CD4-positive, alpha-beta T cell treated with Interleukin-4 for 4 hours (primary cell): ENCODE measurements around the gene MTX3.
A peak's percentile ranks its signal among the peaks of the same experiment; 100 is the strongest.

Source experiments
- DNase-seq: peaks from one replicate; pipeline ENCODE4 v3.0.0-alpha.2; 2020

MTX3 gene

DNA sequence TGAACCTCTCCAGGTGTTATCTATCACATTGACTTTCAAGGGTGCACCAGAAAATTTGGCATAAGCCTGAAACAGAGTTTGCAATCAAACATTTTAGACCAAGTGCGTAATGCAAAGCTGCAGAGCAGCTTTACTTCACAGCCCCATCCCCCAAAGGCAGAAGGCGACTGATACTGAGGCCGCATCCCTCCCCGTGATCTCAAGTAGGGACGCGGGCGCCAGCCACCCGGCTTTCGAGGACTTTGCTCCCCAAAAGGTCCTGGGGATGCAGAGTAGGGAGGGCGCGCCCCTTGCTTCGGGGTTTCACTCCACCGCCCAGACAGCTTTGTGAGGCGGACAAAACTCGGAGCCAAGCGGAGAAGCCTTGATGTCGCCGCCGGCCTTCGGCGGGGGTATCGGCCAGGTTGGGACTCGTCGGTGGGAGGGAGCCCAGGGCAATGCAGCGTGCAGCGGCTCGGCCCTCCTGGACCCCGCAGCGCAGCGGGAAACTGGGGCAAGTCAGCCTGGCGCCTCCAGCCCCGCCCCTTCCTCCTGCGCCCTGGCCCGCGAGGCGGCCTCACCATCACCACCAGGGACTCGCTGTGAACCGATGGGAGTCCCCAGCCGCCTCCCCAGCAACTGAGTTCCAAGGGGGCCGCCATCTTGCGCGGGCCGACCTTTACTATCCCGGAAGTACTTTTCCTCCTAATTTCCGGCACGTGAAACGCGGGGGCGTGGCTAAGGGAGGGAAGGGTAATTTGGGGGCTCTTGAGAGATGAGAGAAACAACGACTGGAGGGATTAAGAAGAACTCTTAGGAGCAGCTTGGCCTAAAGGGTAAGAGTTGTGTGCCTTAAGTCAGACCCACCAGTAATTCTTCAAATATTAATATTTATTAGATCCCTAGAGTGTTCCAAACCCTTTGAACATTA is at the start of gene MTX3:
TSS of gene MTX3 (minus strand) at position 665 of the 910 bp plus-strand sequence. CDS start at position 641, 24 bp downstream.
- DNase-seq: peak; percentile 88

DNA sequence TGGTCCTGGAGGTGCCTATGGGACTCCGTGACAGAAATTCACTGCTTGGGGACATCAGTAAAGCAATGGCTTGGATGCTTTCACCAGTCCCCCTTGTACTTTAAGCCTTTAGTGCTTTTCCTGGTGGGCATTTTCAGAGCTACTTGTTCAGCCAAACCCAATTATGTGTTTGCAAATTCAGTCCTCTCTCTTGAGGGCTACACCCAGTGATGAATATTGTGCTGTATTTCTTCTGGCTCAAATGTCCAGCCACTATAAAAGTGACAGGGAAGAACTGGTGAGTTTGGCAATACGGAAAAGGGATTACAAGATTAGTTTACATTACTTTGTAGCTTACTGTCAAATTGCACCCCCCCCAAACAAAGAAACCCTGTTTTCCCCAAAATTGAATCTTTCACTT is 48.6 kb upstream of the MTX3 start:
- no peak for DNase-seq

DNA sequence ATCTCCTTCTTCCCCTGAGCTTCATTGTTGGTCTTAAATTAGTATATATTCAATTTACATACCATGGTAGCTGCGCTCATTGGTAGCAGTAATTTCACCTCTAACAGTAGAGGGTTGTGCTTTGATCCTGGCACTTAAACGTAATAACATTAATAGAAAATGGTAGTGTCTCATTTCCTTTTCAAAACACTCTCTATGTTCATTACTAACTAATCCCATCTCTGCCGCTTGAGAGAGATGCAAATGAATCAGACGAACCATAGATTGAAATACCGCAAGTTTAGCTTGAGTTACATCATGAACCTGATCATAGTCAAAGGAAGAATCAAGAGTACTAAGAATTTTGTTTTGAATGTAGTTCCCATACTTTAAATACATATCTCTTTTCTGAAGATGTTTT is 46.3 kb upstream of the MTX3 start:
- DNase-seq: no peak

DNA sequence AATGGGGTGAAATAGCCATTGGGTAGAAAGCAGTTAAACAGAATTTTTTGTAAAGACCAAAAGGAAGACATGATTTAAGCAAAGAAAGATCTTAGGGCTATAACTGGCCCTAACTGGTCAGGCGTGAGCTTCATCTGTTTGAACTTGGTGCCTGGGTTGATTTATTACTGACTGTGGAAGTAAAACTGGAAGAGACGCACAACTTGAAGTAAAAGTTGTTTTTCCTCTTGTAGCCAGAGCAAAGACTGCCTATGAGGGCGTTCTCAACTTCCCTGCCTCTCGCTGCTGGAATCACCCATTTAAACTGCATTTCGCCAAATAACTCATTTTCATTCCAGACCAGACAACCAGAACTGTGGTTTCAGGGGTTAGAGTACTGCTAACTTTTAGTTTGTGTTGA is 45.6 kb upstream of the MTX3 start:
- no peak for DNase-seq

DNA sequence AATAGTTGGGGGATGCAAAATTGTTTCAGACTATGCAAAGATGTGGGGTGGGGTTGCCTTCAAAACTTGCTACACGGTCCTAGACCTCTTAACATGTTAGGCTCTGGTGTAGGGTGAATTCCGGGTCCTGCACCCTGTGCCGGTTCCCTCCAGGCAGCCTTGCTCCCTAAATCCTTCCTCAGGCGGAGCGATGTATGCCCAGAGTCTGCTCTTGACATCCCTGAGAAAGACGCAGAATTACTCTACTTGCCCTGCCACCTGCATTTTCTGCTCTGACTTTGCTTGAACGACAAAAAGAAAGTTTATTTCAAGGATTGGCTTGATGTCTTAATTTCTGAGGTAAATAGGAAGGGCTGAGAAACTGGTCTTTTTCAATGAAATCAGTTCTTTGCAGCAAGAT is 44.8 kb upstream of the MTX3 start:
- DNase-seq: no peak

- DNase-seq: no peak
These were observed 44.1 kb upstream of the MTX3 start, which contains the start of gene THBS4 for GRCh38 chr5:80034962-80035821. Gene THBS4 (plus strand): TSS chr5:80035348. CDS start chr5:80035538, 190 bp downstream.

DNA sequence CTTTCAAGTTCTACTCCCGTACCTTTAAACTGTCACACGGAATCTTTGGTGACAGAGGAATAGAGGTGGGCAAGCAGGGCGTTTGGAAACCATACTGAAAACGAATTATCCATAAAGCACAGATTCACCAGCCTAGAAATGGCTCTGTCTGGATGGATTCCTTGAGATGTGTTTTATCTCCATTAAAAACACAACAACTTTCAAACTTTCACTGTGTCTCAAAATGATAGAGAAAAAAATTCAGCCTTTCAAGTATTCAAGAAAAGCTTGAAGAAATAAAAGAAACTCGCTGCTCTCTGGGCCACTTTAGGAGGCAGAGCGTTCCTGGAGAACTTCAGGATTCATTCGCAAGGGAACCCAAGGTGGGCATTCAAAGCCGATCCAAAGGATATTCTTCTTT is 43.5 kb upstream of the MTX3 start:
- DNase-seq: no peak

- no peak for DNase-seq
These were observed 42.5 kb upstream of the MTX3 start for GRCh38 chr5:80033513-80033912.

GRCh38 chr5:80031109-80031508 is 40.0 kb upstream of the MTX3 start:
- DNase-seq: no peak

GRCh38 chr5:80026841-80027240 is 35.8 kb upstream of the MTX3 start:
- DNase-seq: no peak

GRCh38 chr5:80025069-80025468 is 34.0 kb upstream of the MTX3 start:
- no peak for DNase-seq

DNA sequence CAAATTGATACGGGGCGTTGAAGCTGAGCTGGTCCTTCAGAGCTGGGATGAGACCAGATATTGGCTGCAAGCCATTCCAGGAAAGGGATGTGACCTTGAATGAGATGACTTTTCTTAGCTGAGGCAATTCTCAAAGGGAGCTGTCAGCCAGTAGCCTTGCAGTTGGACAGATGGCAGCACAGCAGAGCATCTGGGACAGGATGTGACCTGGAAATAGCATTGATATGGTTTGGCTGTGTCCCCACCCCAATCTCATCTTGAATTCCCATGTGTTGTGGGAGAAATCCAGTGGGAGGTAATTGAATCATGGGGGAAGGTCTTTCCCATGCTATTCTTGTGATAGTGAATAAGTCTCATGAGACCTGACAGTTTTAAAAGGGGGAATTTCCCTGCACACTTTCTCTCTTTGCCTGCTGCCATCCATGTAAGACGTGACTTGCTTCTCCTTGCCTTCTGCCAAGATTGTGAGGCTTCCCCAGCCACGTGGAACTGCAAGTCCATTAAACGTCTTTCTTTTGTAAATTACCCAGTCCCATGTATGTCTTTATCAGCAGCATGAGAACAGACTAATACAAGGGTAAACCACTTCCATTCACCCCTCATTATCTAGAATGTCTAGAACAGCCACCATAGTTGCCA is 19.8 kb upstream of the MTX3 start:
- DNase-seq: no peak

GRCh38 chr5:80008995-80009765 is 18.1 kb upstream of the MTX3 start:
- DNase-seq: no peak

DNA sequence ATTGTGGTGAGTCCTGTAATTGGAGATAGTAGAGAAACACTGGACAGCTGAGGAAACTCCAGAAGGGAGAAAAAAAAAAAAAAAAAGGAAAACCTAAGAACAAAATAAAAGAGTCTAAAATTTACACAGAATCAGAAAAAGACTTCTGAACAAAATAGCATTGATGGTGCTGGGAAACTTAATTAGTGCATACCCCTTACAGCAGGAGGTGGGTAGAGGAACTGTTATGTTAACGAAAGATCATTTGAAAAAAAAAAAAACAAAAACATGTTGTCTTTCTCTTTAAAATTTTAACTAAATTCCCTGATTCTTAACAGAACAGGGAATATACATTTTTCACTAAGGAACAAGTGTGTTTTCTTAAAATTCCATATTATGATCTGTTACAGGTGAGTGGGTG is 11.6 kb upstream of the MTX3 start:
- DNase-seq: no peak

- DNase-seq: no peak
These were observed 8.7 kb upstream of the MTX3 start for GRCh38 chr5:79999722-80000121.

GRCh38 chr5:79992891-79993657 is 2.0 kb upstream of the MTX3 start:
- DNase-seq: no peak

GRCh38 chr5:79990205-79990597 is 861 bp downstream of the MTX3 start:
- DNase-seq: peak; percentile 52

GRCh38 chr5:79986260-79986659 is 4.8 kb downstream of the MTX3 start:
- DNase-seq: no peak

DNA sequence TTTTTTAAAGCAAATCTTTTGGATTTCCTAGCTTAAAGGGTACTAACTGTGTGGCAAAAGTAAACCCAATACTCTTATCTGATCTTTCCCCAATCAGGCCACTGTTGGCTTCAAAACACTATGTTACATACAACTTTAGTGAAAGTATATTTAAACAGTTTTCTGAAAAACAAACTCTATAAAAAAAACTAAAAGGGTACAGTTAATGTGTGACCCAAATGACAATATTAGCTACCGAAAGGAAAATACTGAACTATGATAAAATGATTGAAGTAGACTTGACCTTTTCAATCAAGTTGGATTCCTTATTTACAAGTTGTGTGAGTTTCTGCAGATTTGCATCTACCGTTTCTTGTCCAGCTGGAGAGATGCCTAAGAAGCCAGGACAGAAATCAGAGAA is 5.8 kb downstream of the MTX3 start:
- DNase-seq: no peak

DNA sequence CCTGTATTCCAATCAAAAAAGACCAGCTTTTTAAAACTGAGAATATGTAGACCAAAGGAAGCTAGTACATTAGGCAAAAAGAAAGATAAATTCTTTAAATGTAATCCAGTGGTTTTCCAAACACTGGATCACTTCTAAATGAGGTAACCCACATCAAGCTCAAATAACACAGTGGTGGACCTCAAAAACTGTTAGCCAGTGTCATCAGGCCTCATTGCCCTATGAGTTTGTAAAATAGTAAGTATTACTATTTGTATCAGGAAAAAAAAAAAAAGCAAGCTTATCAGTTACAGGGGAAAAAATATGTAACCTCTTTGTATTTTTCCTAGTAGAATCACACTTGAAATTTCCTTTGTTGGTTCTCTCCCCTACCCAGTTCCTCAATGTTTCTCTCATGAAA is 6.7 kb downstream of the MTX3 start:
- DNase-seq: no peak

GRCh38 chr5:79983618-79984017 is 7.4 kb downstream of the MTX3 start:
- no peak for DNase-seq

- DNase-seq: peak; percentile 2
These were observed 8.9 kb downstream of the MTX3 start for GRCh38 chr5:79982136-79982535.
